GM19351 (cell line): ENCODE data around the gene DCANP1.

Source experiments
- ATAC-seq: cut with Tn5 transposase; IDR thresholded peaks from one replicate; pipeline ENCODE4 v1.9.1; 2021; ENCODE audit warnings: mild to moderate bottlenecking, moderate library complexity; ENCODE audit not compliant: unreplicated experiment

The DCANP1 gene

GRCh38 chr5:135458356-135458755 is 11.2 kb upstream of the DCANP1 start:
- ATAC-seq: no peak

- peak; percentile 54 for ATAC-seq
Measured at GRCh38 chr5:135457424-135458071, 10.4 kb upstream of the DCANP1 start.

- peak; percentile 75 for ATAC-seq
Measured at GRCh38 chr5:135456238-135457099, 9.3 kb upstream of the DCANP1 start.

- no peak for ATAC-seq
Measured at GRCh38 chr5:135455876-135456237, 8.7 kb upstream of the DCANP1 start.

- no peak for ATAC-seq
Measured at GRCh38 chr5:135454946-135455345, 7.8 kb upstream of the DCANP1 start.

- no peak for ATAC-seq
Measured at GRCh38 chr5:135453613-135454012, 6.5 kb upstream of the DCANP1 start.

- no peak for ATAC-seq
Measured at GRCh38 chr5:135452321-135453030, 5.3 kb upstream of the DCANP1 start, which contains the start of gene TIFAB. TIFAB (minus strand) TSS chr5:135452351; CDS start chr5:135449939, 2,412 bp downstream.

- ATAC-seq: no peak
Measured at GRCh38 chr5:135451581-135452320, 4.6 kb upstream of the DCANP1 start.

- no peak for ATAC-seq
Measured at GRCh38 chr5:135450952-135451351, 3.8 kb upstream of the DCANP1 start.

GRCh38 chr5:135450336-135450735 is 3.2 kb upstream of the DCANP1 start:
- ATAC-seq: no peak

GRCh38 chr5:135449644-135450043 is 2.5 kb upstream of the DCANP1 start:
- no peak for ATAC-seq

GRCh38 chr5:135448791-135449507 is 1.8 kb upstream of the DCANP1 start:
- no peak for ATAC-seq

GRCh38 chr5:135448071-135448739 is 1.1 kb upstream of the DCANP1 start:
- no peak for ATAC-seq

- no peak for ATAC-seq
Measured at GRCh38 chr5:135446615-135447014, 533 bp downstream of the DCANP1 start.

GRCh38 chr5:135446206-135446605 is 942 bp downstream of the DCANP1 start:
- no peak for ATAC-seq

GRCh38 chr5:135445306-135445985 is 1.7 kb downstream of the DCANP1 start:
- no peak for ATAC-seq

GRCh38 chr5:135444881-135445280 is 2.3 kb downstream of the DCANP1 start:
- ATAC-seq: no peak

GRCh38 chr5:135444360-135444759 is 2.8 kb downstream of the DCANP1 start:
- no peak for ATAC-seq
